C4-2B (cell line): ENCODE data around the gene KCNJ12.

Experiments used
- CTCF ChIP-seq: fragments of 450-650 bp; conservative IDR thresholded peaks from 2 replicates; pipeline ENCODE4 v1.5.1; 2017; ENCODE audit warnings: mild to moderate bottlenecking
- ZFX ChIP-seq: fragments of 450-650 bp; IDR thresholded peaks from 2 replicates; pipeline ENCODE4 v1.6.1; 2017

- TF ChIP-seq CTCF = no peak
- TF ChIP-seq ZFX = no peak
Observed at GRCh38 chr17:21392266-21392665, 16.1 kb downstream of the KCNJ12 start.
